ENCODE measurements around the gene BCOR. TPM values are rescaled to one million over a fixed set of nuclear protein-coding genes. Genes with fewer than 3 reads are reported as not detected.

The BCOR gene
- total RNA-seq, 4 donors from 2014 or later = 12.0 to 20.1 (median 17.4) TPM

DNA sequence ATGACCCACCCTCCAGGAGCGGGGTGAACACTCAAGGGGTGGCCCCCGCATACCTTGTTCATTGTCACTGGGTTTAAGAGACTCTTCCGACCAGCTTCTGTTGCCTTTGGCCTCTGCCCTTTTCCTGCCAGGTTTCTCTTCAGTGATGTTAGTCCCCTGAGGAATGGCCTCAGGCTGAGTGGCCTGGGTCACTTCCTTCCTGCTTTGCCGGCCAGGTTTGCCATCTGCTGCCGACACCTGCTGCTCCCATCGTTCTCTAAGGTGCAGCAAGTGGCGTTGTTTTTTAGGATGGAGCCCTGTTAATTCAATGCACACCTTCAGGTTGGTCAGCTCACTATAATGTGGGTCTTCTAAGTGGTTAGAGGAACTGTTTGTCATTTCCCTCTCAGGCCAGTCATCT lies 34.2 kb downstream of the BCOR start:
- TF ChIP-seq, protein P1, sequence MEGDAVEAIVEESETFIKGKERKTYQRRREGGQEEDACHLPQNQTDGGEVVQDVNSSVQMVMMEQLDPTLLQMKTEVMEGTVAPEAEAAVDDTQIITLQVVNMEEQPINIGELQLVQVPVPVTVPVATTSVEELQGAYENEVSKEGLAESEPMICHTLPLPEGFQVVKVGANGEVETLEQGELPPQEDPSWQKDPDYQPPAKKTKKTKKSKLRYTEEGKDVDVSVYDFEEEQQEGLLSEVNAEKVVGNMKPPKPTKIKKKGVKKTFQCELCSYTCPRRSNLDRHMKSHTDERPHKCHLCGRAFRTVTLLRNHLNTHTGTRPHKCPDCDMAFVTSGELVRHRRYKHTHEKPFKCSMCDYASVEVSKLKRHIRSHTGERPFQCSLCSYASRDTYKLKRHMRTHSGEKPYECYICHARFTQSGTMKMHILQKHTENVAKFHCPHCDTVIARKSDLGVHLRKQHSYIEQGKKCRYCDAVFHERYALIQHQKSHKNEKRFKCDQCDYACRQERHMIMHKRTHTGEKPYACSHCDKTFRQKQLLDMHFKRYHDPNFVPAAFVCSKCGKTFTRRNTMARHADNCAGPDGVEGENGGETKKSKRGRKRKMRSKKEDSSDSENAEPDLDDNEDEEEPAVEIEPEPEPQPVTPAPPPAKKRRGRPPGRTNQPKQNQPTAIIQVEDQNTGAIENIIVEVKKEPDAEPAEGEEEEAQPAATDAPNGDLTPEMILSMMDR (IDR thresholded peaks at IDR 0.05) = no peak
- TF ChIP-seq POLR2A (IDR thresholded peaks at IDR 0.05) = no peak
- 70% methylated on average over 4 of the region's 7 CpGs for WGBS, 2 donors
- Histone ChIP-seq H3K36me3 (peaks cover 6 to 81% (median 9%) of the 10 kb centered on the region in 3 donors), H3K9me3 (no peaks in the 10 kb centered on the region), H3K4me3 (no peak overlapping the region), H3K4me1 (peaks cover 0 to 34% (median 7%) of the 10 kb centered on the region in 3 donors), H3K27ac (no peak overlapping the region), H3K27me3 (no peaks in the 10 kb centered on the region)
- DNase-seq = no peak
- intact Hi-C loops (cut with DNase I) = no loop called here

DNA sequence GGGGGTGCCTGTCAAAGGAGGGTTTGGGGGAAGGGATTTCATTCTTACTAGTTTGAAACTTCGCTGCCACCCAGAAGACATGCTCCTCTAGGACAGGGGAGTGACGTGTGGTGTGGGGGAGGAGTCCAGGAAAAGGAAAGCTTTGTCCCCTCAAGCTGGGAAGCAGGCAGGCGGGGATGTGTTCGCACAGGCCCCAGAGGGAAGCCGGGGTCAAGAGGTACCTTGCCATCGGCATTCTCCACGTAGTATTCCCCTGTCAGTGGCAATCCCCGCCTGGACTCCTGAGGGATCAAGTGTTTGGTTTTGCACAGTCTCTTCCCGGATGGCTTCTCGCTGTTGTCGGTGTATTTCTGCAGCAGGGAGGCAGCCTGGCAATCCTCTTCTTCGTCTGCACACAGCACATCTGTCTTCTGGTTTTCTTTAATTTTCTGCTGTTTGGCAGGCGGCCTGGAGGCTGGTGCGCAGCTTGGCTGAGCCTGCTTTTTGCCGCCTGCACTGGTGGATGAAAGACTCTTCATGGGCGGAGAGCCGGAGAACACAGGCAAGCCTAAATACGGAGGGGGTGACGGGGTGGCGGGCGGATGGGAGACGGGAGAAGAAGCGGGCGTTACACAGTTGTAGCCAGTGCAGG lies 35.1 kb downstream of the BCOR start:
- WGBS, 2 donors = 41 to 43% methylated on average over 7 to 13 of the region's 24 CpGs
- no peak for TF ChIP-seq POLR2A (IDR thresholded peaks at IDR 0.05)
- TF ChIP-seq, protein P1 (IDR thresholded peaks at IDR 0.05) = no peak
- Histone ChIP-seq H3K4me1 (peaks cover 0 to 35% (median 7%) of the 10 kb centered on the region in 3 donors), H3K9me3 (no peaks in the 10 kb centered on the region), H3K27ac (peak overlapping the region in 1 of 4 donors; percentile 17), H3K36me3 (peaks cover 6 to 84% (median 9%) of the 10 kb centered on the region in 3 donors), H3K27me3 (no peaks in the 10 kb centered on the region), H3K4me3 (no peak overlapping the region)
- no peak for DNase-seq
- intact Hi-C loops (cut with DNase I) = no loop called here

DNA sequence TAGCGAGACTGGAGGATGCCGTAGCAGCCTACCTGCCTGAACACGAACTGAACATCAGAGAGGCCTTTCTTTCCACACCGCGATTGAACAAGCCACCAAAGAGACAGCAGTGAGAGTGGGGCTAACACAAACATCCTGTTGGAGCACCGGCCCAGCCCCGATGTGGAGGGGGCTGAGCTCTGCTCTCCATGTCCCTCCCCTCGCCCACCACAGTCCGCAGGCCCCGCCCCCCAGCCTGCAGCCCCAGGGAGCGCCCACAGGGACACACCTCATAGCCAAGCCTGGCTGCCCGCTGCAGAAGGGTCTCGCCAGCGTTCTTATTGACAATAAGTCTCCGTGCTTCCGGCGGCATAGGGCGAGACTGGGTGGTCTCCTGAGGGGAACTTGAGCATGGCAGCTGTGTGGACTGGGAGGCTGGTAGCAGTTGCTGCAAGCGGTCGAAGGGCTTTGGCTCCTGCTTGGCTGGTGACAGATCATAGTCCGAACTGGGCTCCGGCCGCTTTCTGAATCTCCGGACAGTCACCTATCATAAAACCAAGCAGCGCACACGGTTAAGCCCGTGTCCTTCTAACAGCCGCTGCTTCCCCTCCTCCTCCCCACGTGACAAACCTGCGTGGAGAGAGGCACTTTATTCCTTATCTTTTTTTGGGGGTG lies 35.8 kb downstream of the BCOR start:
- Histone ChIP-seq H3K27me3 (no peaks in the 10 kb centered on the region), H3K36me3 (peaks cover 6 to 84% (median 9%) of the 10 kb centered on the region in 3 donors), H3K27ac (no peak overlapping the region), H3K9me3 (no peaks in the 10 kb centered on the region), H3K4me1 (peaks cover 0 to 35% (median 7%) of the 10 kb centered on the region in 3 donors), H3K4me3 (no peak overlapping the region)
- intact Hi-C loops (cut with DNase I) = no loop called here
- DNase-seq = no peak
- WGBS, 2 donors = 57% methylated on average over 13 of the region's 30 CpGs; no CpG with 5 or more reads in 1 of the 2 donors
- TF ChIP-seq, protein P1 (IDR thresholded peaks at IDR 0.05) = no peak
- no peak for TF ChIP-seq POLR2A (IDR thresholded peaks at IDR 0.05)

DNA sequence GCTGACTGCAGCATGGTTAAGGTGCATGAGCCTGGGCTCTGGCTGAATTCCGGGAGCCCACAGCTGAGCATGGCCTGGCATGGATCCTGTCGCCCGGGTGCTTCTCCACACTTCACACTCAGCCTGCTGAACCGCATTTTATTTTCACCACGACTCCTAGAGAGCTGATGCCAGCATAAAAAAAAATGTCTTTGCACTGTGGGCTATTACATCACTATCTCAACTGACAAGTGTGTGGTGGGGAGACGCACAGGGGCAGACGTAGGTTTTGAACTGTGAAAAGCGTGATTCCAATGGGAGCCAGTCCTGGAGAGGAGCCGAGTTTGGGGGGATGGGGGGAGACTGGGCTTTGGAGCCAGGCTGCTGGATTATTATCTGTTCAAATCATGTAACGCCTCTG lies 36.8 kb downstream of the BCOR start:
- H3K9me3 ChIP-seq = no peaks in the 10 kb centered on the region
- peaks cover 0 to 28% (median 7%) of the 10 kb centered on the region in 3 donors for H3K4me1 ChIP-seq
- H3K36me3 ChIP-seq = peaks cover 6 to 87% (median 9%) of the 10 kb centered on the region in 3 donors
- H3K27ac ChIP-seq = no peak overlapping the region
- intact Hi-C loops (cut with DNase I) = no loop called here
- H3K4me3 ChIP-seq = no peak overlapping the region
- TF ChIP-seq POLR2A (IDR thresholded peaks at IDR 0.05) = no peak
- TF ChIP-seq, protein P1 (IDR thresholded peaks at IDR 0.05) = no peak
- no peaks in the 10 kb centered on the region for H3K27me3 ChIP-seq
- DNase-seq = no peak
- 70 to 92% methylated on average over 5 of the region's 10 CpGs for WGBS, 2 donors

DNA sequence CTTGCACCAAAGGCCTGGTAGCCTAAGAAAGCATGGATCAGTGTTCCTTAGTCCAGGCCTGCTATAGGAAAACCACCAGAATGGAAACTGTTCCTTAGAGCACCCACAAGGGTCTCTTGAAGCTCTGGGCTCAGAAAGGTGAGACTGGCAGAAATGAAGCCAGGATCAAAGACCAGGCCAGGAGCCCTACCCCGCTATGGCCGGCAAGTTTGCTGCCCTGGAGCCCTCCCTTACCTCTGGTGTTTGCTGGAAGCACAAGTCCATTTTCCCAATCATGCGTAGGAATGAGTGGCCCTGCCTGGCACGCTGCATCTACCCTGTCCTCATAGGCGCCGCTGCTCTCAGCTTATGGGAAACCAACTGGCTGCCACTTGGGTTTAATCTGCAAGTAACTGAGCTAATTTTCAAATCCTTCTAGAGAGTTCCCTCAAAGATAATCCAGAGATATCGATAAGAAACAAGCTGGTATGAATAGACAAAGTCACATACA lies 37.4 kb downstream of the BCOR start:
- Histone ChIP-seq H3K9me3 (no peaks in the 10 kb centered on the region), H3K4me1 (peaks cover 0 to 28% (median 7%) of the 10 kb centered on the region in 3 donors), H3K27ac (no peak overlapping the region), H3K27me3 (no peaks in the 10 kb centered on the region), H3K36me3 (peaks cover 6 to 87% (median 9%) of the 10 kb centered on the region in 3 donors), H3K4me3 (no peak overlapping the region)
- TF ChIP-seq POLR2A (IDR thresholded peaks at IDR 0.05) = no peak
- TF ChIP-seq, protein P1 (IDR thresholded peaks at IDR 0.05) = no peak
- intact Hi-C loops (cut with DNase I) = no loop called here
- no peak for DNase-seq
- WGBS, 2 donors = 80 to 93% methylated on average over 1 to 5 of the region's 7 CpGs
